ENCODE results near the gene CCL8. TPM values are rescaled to one million over a fixed set of nuclear protein-coding genes. Genes with fewer than 3 reads are reported as not detected.
"Not testable (repeated sequence)": the region's sequence is repeated elsewhere in the genome, so short reads cannot be mapped to it uniquely, and the experiment has no call there.

CCL8 gene
- polyA plus RNA-seq, 1 of the 3 experiments (the other 2 are of a cell fraction): not detected

DNA sequence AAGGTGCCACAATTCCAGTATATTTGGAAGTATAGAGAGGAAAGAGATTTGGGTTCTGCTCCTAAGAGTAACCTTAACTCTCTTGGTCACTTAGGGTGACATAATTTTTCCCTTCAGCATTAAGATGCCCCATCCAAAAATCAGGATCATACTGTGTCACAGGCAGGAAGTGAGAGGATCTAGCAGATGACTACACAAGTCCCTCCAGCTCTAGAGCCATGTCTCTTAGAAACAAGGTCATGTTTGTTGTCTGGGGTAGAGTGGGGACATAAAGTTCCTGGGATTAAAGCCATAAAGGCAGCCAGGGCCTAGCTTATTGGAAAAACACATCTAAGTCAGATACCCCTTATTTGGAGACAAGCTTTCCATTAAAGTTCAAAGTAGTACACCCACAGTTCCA lies 2.7 kb downstream of the CCL8 start:
- H3K9me2 ChIP-seq: no peaks in the 10 kb centered on the region
- TF ChIP-seq, protein P1, sequence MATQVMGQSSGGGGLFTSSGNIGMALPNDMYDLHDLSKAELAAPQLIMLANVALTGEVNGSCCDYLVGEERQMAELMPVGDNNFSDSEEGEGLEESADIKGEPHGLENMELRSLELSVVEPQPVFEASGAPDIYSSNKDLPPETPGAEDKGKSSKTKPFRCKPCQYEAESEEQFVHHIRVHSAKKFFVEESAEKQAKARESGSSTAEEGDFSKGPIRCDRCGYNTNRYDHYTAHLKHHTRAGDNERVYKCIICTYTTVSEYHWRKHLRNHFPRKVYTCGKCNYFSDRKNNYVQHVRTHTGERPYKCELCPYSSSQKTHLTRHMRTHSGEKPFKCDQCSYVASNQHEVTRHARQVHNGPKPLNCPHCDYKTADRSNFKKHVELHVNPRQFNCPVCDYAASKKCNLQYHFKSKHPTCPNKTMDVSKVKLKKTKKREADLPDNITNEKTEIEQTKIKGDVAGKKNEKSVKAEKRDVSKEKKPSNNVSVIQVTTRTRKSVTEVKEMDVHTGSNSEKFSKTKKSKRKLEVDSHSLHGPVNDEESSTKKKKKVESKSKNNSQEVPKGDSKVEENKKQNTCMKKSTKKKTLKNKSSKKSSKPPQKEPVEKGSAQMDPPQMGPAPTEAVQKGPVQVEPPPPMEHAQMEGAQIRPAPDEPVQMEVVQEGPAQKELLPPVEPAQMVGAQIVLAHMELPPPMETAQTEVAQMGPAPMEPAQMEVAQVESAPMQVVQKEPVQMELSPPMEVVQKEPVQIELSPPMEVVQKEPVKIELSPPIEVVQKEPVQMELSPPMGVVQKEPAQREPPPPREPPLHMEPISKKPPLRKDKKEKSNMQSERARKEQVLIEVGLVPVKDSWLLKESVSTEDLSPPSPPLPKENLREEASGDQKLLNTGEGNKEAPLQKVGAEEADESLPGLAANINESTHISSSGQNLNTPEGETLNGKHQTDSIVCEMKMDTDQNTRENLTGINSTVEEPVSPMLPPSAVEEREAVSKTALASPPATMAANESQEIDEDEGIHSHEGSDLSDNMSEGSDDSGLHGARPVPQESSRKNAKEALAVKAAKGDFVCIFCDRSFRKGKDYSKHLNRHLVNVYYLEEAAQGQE (IDR thresholded peaks at IDR 0.05; ENCODE audit: low read depth, low read length): no peak
- TF ChIP-seq, protein P2, sequence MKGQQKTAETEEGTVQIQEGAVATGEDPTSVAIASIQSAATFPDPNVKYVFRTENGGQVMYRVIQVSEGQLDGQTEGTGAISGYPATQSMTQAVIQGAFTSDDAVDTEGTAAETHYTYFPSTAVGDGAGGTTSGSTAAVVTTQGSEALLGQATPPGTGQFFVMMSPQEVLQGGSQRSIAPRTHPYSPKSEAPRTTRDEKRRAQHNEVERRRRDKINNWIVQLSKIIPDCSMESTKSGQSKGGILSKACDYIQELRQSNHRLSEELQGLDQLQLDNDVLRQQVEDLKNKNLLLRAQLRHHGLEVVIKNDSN (IDR thresholded peaks at IDR 0.05; ENCODE audit: borderline replicate concordance, low read depth): no peak
- TF ChIP-seq NFIC (IDR thresholded peaks at IDR 0.05; ENCODE audit: borderline replicate concordance): no peak
- TF ChIP-seq FOXM1 (IDR thresholded peaks at IDR 0.05; ENCODE audit: low read depth): no peak
- TF ChIP-seq NRF1 (IDR thresholded peaks at IDR 0.05; ENCODE audit: low read depth, low read length): no peak
- no peaks in the 10 kb centered on the region for H4K20me1 ChIP-seq (ENCODE audit: insufficient read depth)
- no peak overlapping the region for H3K9ac ChIP-seq
- no peaks in the 10 kb centered on the region for H3K27me3 ChIP-seq (ENCODE audit: insufficient read depth)
- no peak overlapping the region for H3K4me2 ChIP-seq
- no peaks in the 10 kb centered on the region for H3K9me3 ChIP-seq
- no peak overlapping the region for H3K27ac ChIP-seq (ENCODE audit: low read depth in 2 of 2, low read length in 1 of 2)
- H3K36me3 ChIP-seq (replicated peaks in 1 of 2; ENCODE audit: control insufficient read depth in 1 of 2, insufficient read depth in 2 of 2, low read length in 1 of 2): no peaks in the 10 kb centered on the region
- ChIA-PET POLR2A (no interaction called here), CTCF (interaction anchor here (1.2 to 3.0 kb wide), 4 partner anchors 9 to 121 kb away, joined by 3 to 20 read pairs (median 5); no protein-coding TSS in a partner anchor)
- DNase-seq: no peak
- H3K4me3 ChIP-seq (ENCODE audit: low read depth in 2 of 2, low read length in 1 of 2): no peak overlapping the region
- H3F3A ChIP-seq (replicated peaks; ENCODE audit: insufficient read depth): no peaks in the 10 kb centered on the region
- no peaks in the 10 kb centered on the region for H3K79me2 ChIP-seq (ENCODE audit: insufficient read depth)
- H3K4me1 ChIP-seq (ENCODE audit: control insufficient read depth in 1 of 2, insufficient read depth in 2 of 2, low read depth in 1 of 2, low read length in 1 of 2): no peaks in the 10 kb centered on the region
- H2AFZ ChIP-seq (ENCODE audit: low read depth): no peak overlapping the region

DNA sequence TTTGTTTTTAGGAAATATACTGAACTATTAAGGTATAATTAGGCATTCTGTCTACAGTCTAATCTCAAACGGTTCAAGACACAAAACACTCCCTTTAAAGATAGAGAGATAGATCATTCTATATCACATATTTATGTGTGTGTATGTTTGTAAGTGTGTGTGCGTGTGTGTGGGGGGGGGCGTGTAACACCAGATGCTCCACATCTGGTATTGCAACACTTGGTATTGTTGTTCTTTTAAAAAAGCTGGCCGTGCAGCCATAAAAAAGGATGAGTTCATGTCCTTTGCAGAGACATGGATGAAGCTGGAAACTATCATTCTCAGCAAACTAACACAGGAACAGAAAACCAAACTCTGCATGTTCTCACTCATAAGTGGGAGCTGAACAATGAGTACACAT lies 8.3 kb downstream of the CCL8 start:
- H3K79me2 ChIP-seq (ENCODE audit: insufficient read depth); H3K27ac ChIP-seq (ENCODE audit: low read depth in 2 of 2, low read length in 1 of 2); DNase-seq; H3K27me3 ChIP-seq (ENCODE audit: insufficient read depth); H3K4me3 ChIP-seq (ENCODE audit: low read depth in 2 of 2, low read length in 1 of 2); H3F3A ChIP-seq (replicated peaks; ENCODE audit: insufficient read depth); H3K9ac ChIP-seq; H3K9me2 ChIP-seq; H2AFZ ChIP-seq (ENCODE audit: low read depth); POLR2A ChIA-PET; H3K9me3 ChIP-seq; H3K4me1 ChIP-seq (ENCODE audit: control insufficient read depth in 1 of 2, insufficient read depth in 2 of 2, low read depth in 1 of 2, low read length in 1 of 2); H4K20me1 ChIP-seq (ENCODE audit: insufficient read depth); H3K4me2 ChIP-seq; H3K36me3 ChIP-seq (replicated peaks in 1 of 2; ENCODE audit: control insufficient read depth in 1 of 2, insufficient read depth in 2 of 2, low read length in 1 of 2): not testable (repeated sequence)
- WGBS (ENCODE audit: low lambda C conversion rate): 15% methylated on average over 4 of the region's 4 CpGs
- CTCF ChIA-PET: interaction anchor here (0.7 to 6.5 kb wide), 5 partner anchors 22 to 156 kb away, joined by 3 to 45 read pairs (median 3); partner anchors contain the start of gene CCL11

DNA sequence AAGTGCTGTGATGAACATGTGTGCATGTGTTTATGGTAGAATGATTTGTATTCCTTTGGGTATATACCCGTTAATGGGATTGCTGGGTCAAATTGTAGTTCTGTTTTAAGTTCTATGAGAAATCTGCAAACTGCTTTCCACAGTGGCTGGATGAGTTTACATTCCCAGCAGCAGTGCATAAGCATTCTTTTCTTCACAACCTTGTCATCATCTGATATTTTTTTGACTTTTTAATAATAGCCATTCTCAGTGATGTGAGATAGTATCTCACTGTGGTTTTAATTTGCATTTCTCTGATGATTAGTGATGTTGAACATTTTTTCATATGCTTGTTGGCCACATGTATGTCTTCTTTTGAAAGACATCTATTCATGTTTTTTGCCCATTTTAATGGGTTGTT lies 18.5 kb downstream of the CCL8 start:
- POLR2A ChIA-PET: no interaction called here
- 0% methylated on average over 1 of the region's 1 CpG for WGBS (ENCODE audit: low lambda C conversion rate)
- Histone ChIP-seq H4K20me1 (ENCODE audit: insufficient read depth) (no peaks in the 10 kb centered on the region), H3K27me3 (ENCODE audit: insufficient read depth) (no peaks in the 10 kb centered on the region), H3K4me1 (ENCODE audit: control insufficient read depth in 1 of 2, insufficient read depth in 2 of 2, low read depth in 1 of 2, low read length in 1 of 2) (no peaks in the 10 kb centered on the region), H2AFZ (ENCODE audit: low read depth) (no peak overlapping the region), H3K36me3 (replicated peaks in 1 of 2; ENCODE audit: control insufficient read depth in 1 of 2, insufficient read depth in 2 of 2, low read length in 1 of 2) (no peaks in the 10 kb centered on the region), H3K9ac (no peak overlapping the region), H3K4me2 (no peak overlapping the region), H3F3A (replicated peaks; ENCODE audit: insufficient read depth) (no peaks in the 10 kb centered on the region), H3K4me3 (ENCODE audit: low read depth in 2 of 2, low read length in 1 of 2) (no peak overlapping the region), H3K9me2 (no peaks in the 10 kb centered on the region), H3K79me2 (ENCODE audit: insufficient read depth) (no peaks in the 10 kb centered on the region), H3K27ac (ENCODE audit: low read depth in 2 of 2, low read length in 1 of 2) (no peak overlapping the region), H3K9me3 (no peaks in the 10 kb centered on the region)
- CTCF ChIA-PET: interaction anchor here (1.2 kb wide), 1 partner anchor 24 kb away, joined by 8 read pairs; no protein-coding TSS in a partner anchor
- no peak for DNase-seq
- TF ChIP-seq, protein P3, sequence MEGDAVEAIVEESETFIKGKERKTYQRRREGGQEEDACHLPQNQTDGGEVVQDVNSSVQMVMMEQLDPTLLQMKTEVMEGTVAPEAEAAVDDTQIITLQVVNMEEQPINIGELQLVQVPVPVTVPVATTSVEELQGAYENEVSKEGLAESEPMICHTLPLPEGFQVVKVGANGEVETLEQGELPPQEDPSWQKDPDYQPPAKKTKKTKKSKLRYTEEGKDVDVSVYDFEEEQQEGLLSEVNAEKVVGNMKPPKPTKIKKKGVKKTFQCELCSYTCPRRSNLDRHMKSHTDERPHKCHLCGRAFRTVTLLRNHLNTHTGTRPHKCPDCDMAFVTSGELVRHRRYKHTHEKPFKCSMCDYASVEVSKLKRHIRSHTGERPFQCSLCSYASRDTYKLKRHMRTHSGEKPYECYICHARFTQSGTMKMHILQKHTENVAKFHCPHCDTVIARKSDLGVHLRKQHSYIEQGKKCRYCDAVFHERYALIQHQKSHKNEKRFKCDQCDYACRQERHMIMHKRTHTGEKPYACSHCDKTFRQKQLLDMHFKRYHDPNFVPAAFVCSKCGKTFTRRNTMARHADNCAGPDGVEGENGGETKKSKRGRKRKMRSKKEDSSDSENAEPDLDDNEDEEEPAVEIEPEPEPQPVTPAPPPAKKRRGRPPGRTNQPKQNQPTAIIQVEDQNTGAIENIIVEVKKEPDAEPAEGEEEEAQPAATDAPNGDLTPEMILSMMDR (IDR thresholded peaks at IDR 0.05): no peak

Measured in SK-N-SH (cell line).